ENCODE measurements around the gene LAMTOR3.

GRCh38 chr4:99847362-99847976 is 46.8 kb downstream of the LAMTOR3 start:
- TF ChIP-seq POLR2A (IDR thresholded peaks at IDR 0.05; ENCODE audit: low read length) (no peak), GATA1 (IDR thresholded peaks at IDR 0.05; ENCODE audit: low read depth, low read length) (no peak)

All from erythroblast (primary cell).